ENCODE data around the gene SCML1. TPM values are rescaled to one million over a fixed set of nuclear protein-coding genes. Genes with fewer than 3 reads are reported as not detected.

SCML1 gene
- total RNA-seq, 1 donor from 2014 or later: 12.3 TPM

DNA sequence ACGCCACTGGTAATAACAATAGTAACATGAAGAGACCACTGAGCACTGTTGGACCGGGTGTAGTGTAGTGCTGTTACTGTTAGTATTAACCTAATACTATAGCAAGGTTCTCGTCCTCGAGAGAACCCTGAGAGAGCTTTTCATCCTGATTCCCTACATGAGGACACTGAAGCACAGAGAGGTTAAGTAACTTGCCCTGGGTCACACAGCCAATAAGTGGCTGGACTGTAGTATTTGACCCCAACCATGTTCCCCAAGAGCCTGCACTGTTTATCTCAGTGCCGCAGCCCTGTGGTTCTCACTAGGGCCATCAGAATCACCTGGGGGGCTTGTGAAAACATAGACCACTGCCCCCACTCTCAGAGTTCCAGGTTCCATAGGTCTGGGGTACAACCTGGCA lies 10.4 kb downstream of the SCML1 start:
- no peak for ATAC-seq
- intact Hi-C loops (cut with DNase I): no loop called here

DNA sequence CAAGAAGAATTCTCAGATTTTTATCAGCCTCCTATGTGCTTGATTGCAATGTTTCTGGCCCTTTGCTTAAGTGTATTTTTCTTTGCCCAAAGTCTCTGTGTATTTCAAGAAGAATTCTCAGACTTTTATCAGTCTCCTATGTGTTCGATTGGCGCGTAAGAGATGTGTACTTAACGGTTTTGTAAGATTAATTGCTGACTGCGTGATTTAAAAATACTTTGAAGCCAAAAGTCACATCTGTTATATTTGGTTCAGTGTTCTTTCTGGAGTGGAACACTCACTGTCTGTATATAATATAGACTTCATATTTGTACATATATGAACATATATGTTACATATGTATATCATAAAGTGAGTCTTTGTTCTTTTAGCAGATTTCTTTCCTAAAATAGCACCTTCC lies 11.4 kb downstream of the SCML1 start:
- Histone ChIP-seq H3K27me3 (no peaks in the 10 kb centered on the region), H3K27ac (no peak overlapping the region), H3K36me3 (peaks cover 3% of the 10 kb centered on the region), H3K9me3 (no peaks in the 10 kb centered on the region), H3K4me1 (no peaks in the 10 kb centered on the region), H3K4me3 (no peak overlapping the region)
- ATAC-seq (no peak), DNase-seq (no peak)
- no peak for TF ChIP-seq CTCF (IDR thresholded peaks at IDR 0.05)
- intact Hi-C loops (cut with DNase I): no loop called here

More for the DNA sequence above, 10.4 kb downstream of the SCML1 start:
- no peak for DNase-seq
- no peaks in the 10 kb centered on the region for H3K36me3 ChIP-seq
- TF ChIP-seq CTCF (IDR thresholded peaks at IDR 0.05): no peak
- no peak overlapping the region for H3K4me3 ChIP-seq
- H3K9me3 ChIP-seq: no peaks in the 10 kb centered on the region
- H3K27me3 ChIP-seq: no peaks in the 10 kb centered on the region
- no peaks in the 10 kb centered on the region for H3K4me1 ChIP-seq
- no peak overlapping the region for H3K27ac ChIP-seq

DNA sequence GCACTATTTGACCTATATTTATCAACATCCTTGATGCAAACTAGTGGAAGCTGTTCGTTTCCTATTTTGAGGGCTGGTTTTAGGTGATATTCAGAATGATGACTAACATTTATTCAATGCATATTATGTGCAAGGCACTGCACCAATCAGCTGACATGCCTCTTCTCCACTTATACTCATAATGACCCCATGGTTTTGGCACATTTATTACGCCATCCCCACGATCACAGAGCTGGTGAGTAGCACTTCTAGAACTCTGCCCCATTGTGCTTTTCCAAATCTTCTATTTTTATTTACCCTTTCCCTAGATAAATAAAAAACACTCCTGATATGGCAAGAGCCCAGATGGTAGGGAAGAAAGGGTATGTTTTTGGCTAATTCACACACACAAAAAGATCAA lies 13.1 kb downstream of the SCML1 start:
- H3K4me1 ChIP-seq: no peaks in the 10 kb centered on the region
- TF ChIP-seq CTCF (IDR thresholded peaks at IDR 0.05): no peak
- intact Hi-C loops (cut with DNase I): no loop called here
- DNase-seq: no peak
- H3K4me3 ChIP-seq: no peak overlapping the region
- peaks cover 6% of the 10 kb centered on the region for H3K36me3 ChIP-seq
- H3K27ac ChIP-seq: no peak overlapping the region
- H3K27me3 ChIP-seq: no peaks in the 10 kb centered on the region
- no peak for ATAC-seq
- H3K9me3 ChIP-seq: no peaks in the 10 kb centered on the region

DNA sequence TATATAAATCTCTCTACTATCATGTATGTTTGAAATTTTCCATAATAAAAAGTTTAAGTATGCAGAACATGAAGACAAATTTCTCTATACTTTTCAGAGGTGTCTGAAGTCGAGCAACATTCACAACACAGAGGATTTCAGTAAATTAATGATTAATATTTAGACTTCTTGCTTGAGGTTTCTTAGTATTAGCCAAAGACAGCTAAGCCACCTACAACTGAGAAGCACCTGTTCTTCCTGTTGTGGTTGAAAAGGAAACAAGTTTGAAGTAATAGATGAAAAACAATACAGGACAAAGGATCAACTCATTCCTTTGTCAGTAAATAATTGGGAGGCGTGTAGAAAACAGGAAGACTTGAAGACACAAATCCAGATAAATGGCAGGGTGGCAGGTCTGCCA lies 21.1 kb downstream of the SCML1 start:
- TF ChIP-seq CTCF (IDR thresholded peaks at IDR 0.05): no peak
- H3K27ac ChIP-seq: no peak overlapping the region
- no peaks in the 10 kb centered on the region for H3K4me1 ChIP-seq
- ATAC-seq: no peak
- no peaks in the 10 kb centered on the region for H3K9me3 ChIP-seq
- H3K27me3 ChIP-seq: no peaks in the 10 kb centered on the region
- DNase-seq: no peak
- peaks cover 6% of the 10 kb centered on the region for H3K36me3 ChIP-seq
- intact Hi-C loops (cut with DNase I): no loop called here
- H3K4me3 ChIP-seq: no peak overlapping the region

DNA sequence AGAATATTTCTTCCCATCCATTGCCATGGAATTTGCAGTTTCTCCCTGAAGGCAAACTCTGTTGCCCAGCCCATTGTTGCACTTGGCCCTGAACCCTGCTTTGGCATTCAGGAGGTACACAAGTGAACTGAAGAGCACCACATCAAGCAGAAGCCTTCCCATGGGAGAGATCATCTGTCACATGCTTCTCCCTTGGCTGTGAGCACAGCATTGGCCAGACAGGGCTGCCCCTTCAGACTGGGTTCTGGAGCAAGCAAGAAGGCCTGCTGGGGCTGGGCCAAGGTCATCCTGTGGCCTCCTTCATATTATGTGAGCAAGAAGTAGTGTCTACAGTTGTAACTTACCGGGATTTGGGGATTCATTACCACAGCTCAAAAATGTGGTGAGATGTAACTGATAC lies 22.7 kb downstream of the SCML1 start:
- intact Hi-C loops (cut with DNase I): no loop called here
- ATAC-seq (no peak), DNase-seq (no peak)
- no peak overlapping the region for H3K4me3 ChIP-seq
- no peaks in the 10 kb centered on the region for H3K4me1 ChIP-seq
- no peaks in the 10 kb centered on the region for H3K27me3 ChIP-seq
- TF ChIP-seq CTCF (IDR thresholded peaks at IDR 0.05): no peak
- H3K36me3 ChIP-seq: no peaks in the 10 kb centered on the region
- no peak overlapping the region for H3K27ac ChIP-seq
- no peaks in the 10 kb centered on the region for H3K9me3 ChIP-seq

- intact Hi-C loops (cut with DNase I): no loop called here
- DNase-seq: no peak
- no peaks in the 10 kb centered on the region for H3K4me1 ChIP-seq
- H3K27ac ChIP-seq: no peak overlapping the region
- no peaks in the 10 kb centered on the region for H3K36me3 ChIP-seq
- no peak for TF ChIP-seq CTCF (IDR thresholded peaks at IDR 0.05)
- H3K4me3 ChIP-seq: no peak overlapping the region
- no peaks in the 10 kb centered on the region for H3K9me3 ChIP-seq
- no peaks in the 10 kb centered on the region for H3K27me3 ChIP-seq
- ATAC-seq: no peak
These were observed 30.4 kb downstream of the SCML1 start for GRCh38 chrX:17767734-17768133.
